GM18873 (cell line): ENCODE results near the gene RPL21.
A peak's percentile ranks its signal among the peaks of the same experiment; 100 is the strongest.

Experiments used
- ATAC-seq: cut with Tn5 transposase; IDR thresholded peaks from one replicate; pipeline ENCODE4 v1.9.1; 2021; ENCODE audit warnings: mild to moderate bottlenecking, moderate library complexity, moderate number of reproducible peaks; ENCODE audit not compliant: unreplicated experiment, low FRiP score

Gene RPL21

DNA sequence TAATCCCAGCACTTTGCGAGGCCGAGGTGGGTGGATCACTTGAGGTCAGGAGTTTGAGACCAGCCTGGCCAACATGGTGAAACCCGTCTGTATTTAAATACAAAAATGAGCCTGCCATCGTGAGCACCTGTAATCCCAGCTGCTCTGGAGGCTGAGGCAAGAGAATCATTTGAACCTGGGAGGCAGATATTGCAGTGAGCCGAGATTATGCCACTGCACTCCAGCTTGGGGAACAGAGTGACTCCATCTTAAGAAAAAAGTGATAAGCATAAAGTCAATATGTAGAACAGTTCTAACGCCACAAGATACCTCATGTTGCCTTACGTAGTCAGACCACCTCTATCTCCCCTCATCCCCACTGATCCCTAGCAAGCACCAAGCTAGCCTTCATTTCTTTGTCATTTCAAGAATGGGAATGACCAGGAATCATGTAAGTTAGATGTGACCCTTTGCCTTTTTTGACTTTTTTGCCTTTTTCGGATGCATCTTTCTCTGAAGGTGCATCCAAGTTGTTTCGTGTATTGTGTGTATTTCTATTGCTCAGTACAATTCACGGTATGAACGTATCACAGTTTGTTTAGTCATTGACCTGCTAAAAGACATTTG lies 6.4 kb downstream of the RPL21 start:
- ATAC-seq = no peak

GRCh38 chr13:27258637-27259386 lies 7.5 kb downstream of the RPL21 start:
- no peak for ATAC-seq

- ATAC-seq = no peak
These were observed 8.5 kb downstream of the RPL21 start for GRCh38 chr13:27259831-27260230.

DNA sequence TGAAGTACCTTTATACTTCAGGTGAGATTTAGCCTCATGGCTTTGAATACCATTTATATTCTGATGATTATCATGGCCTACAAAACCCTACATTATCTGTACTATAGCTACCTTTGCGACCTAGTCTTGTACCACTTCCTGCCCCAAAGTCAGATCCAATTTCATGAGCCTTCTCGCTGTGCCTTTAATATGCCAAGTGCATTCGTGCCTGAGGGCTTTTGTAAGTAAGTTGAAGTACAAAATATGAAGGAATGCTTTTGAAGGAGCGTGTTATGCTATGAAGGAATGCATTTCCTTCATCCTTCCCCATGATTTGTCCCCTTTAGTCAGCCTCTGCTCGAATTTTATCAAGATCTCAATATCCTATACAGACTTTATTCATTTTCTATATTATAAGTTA lies 10.0 kb downstream of the RPL21 start:
- ATAC-seq = no peak

DNA sequence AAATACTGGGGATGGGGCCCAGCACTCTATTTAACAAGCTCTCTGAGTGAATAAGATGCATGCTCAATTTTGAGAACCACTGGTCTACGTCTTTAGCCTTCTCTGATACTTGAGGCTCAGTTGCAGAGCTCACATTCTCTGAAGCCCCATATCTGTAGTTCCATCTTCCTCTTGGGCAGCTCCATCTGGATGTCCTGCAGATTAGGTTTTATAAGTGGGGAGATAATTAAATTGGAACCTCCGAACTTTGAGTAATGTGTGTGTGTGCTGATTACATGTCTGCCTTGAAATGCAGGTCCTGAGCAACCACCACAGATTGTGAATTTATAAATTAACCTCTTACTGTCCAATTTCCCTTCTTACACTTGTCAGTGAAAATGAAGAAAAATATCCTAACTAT lies 12.1 kb downstream of the RPL21 start:
- no peak for ATAC-seq

- no peak for ATAC-seq
These were observed 12.8 kb downstream of the RPL21 start for GRCh38 chr13:27264181-27264580.

- ATAC-seq = no peak
These were observed 13.3 kb downstream of the RPL21 start for GRCh38 chr13:27264648-27265047.

DNA sequence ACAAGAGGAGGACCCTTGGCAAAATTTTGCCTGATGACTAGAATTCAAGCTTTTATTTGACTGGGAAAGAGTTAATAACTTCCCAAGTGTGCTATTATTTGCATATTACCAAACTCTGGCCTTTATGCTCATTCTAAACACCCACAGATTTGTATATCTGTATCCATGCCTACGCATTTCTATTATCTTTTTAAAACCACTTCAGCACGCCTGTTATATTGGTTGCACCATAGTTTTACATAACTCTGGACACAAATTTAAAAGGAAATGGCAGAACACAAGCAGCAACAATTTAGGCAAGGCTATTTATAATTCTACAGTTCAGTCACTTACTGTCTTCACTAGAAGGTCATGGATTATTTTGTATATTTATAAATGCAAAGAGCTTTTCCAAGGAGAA lies 15.6 kb downstream of the RPL21 start:
- ATAC-seq = no peak

DNA sequence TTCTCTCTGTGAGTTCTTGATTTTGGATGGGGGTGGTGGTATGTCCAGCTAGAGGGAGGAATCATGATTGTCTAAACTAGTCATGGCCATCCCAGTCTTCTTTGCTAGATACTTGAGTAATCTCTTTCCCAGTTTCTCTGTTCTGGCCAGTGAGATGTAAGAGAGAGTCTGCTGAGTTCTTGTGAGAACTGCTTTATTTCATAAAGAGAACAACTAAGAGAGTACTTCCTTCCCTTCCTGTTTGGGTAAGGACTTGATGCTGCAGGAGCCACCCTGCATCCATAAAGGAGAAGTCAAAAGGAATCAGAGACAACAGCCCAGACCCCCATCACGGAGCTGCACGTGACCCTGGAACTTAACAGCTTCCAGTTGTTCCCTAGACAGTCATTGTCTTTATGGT lies 16.2 kb downstream of the RPL21 start:
- no peak for ATAC-seq

DNA sequence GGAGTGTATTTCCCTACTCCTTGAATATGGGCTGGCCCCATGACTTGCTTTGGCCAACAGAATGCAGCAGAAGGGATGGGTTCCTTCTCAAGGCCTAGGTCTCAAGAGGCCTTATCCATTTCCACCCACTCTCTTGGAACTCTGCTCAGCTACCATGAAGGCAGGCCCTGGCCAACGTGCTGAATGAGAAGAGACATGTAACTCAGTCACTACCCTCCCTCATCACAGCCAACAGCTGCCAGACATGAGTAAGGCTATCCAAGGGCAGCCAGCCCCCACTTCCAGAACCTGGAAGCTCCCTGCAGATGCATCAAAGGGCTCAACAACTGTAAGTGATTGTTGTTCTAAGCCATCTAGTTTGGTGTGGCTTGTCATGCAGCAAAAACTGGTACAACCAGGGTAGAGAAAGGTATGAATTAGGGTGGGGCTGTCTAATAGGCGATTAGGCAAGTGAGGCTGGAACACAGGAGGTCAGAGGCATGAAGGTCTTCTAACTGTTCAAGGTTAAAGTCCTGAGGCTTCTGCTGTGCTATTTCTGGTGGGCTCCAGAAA lies 17.8 kb downstream of the RPL21 start:
- no peak for ATAC-seq

DNA sequence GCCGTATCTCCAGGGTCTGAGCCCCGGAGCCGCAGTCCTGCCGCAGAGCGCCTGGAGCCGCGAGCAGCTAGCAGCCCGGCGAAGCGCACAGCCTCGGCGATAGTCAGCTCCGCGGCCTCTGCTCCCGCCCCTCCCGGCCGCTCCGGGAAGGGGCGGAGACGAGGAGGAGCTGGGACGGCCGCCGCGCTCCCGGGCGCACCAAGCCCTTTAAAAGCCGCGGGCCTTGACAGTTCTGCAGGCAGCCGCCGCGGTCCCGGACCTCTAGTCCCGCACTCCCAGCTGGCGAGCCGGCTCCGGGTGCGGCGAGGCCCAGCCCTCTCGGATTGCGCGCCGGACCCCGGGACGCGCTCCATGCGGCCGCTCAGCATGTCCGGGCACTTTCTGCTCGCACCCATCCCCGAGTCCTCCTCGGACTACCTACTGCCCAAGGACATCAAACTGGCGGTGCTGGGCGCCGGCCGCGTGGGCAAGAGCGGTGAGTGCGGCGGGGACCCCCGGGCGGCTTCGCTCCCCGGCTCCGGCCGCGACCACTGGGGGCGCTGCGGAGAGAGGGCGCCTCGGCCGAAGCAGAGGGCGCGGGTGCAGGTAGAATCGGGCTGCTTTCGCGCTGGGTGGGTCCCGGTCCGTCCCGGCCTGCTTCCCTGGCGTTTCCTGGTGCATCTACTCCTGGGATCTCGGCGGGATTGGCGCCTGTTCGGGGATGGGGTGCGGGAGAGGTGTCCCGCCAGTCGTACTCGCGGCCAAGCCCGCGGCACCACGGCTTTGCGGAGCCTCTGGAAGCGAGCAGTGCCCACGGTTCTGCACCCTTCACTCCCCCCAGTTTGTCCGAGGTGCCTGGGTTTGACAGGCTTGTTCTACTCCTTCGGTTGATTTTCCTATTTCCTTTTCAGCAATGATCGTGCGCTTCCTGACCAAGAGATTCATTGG lies 19.5 kb downstream of the RPL21 start, which contains the start of gene RASL11A:
Gene RASL11A (plus strand): TSS at position 237 of the 927 bp plus-strand sequence. CDS start 115 bp downstream, at position 352.
- peak; percentile 52 for ATAC-seq

- ATAC-seq = no peak
These were observed 20.3 kb downstream of the RPL21 start for GRCh38 chr13:27271570-27272096.

DNA sequence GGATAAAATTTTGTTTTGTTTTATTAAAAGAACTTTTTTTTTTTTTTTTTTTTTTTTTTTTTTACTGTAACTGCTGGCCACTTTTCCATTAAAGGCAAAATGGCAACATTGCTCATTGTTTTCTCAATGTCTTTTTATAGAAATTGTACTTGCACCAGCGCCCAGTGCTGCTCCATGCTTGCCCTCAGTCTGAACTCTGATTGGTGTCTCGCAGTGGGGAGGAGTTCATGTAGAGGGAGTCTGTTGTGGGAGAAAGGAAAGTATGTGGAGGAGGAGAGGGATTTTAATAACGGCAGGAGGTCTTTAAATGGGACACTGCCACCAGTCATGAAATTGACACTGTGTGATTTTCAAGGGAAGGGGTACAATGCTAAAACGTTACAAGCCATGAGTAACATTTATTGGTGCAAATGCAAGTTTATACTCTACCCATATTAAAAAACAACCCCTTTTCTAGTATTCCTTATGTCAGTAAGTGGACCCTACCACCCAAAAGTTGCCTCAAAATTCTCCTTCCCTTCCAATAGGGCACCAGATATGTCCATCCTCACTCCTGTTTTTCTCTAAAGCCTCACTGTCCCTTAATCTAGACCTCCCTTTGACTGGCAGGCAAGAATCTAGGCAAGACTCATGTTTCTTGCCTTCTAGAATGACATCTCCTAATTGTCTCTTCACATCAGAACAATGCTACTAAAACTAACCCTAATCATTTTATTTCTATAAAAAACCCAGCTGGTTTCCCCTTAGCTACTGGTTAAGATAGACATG lies 22.5 kb downstream of the RPL21 start:
- ATAC-seq = no peak

DNA sequence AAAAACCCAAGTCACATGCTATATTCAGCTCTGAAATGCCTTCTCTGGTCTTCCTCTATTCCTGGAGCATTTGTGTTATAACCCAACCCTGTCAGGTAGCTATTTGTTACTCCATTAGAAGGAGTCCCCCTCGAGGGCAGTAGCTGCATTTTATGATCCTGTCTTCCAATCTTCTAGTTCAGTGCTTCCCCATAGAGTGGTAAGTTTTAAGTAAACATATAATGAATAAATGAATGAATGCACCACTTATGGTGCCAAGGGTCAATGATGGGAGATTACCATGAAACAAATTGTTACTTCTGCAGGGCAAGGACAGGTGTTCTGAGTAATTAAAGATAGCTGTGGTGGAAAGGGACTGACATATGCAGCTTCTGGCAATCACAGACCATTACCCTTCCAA lies 23.3 kb downstream of the RPL21 start:
- no peak for ATAC-seq

GRCh38 chr13:27276188-27276587 lies 24.8 kb downstream of the RPL21 start:
- no peak for ATAC-seq

- no peak for ATAC-seq
These were observed 28.1 kb downstream of the RPL21 start for GRCh38 chr13:27279506-27279905.

GRCh38 chr13:27280009-27280656 lies 28.8 kb downstream of the RPL21 start:
- no peak for ATAC-seq

GRCh38 chr13:27280841-27281240 lies 29.5 kb downstream of the RPL21 start:
- no peak for ATAC-seq

- ATAC-seq = no peak
These were observed 30.1 kb downstream of the RPL21 start for GRCh38 chr13:27281420-27281819.
